Keratinocyte (primary cell): ENCODE measurements around the gene EVL.

Experiments
- EZH2 ChIP-seq: IDR thresholded peaks from one replicate; pipeline ENCODE4 v1.6.1; 2012; ENCODE audit warnings: inconsistent platforms, mild to moderate bottlenecking, low read length, moderate library complexity
- TF ChIP-seq, protein P1 (sequence below), 3 experiments: IDR thresholded peaks in 1 of 3; conservative IDR thresholded peaks in 1 of 3; optimal IDR thresholded peaks in 1 of 3; 2 replicates in 2 of 3; 3 replicates in 1 of 3; pipeline versions ENCODE3 to v1.5.1; 2011; ENCODE audit warnings: low read length in 3 of 3, mild to moderate bottlenecking in 3 of 3, moderate library complexity in 2 of 3, control low read depth in 1 of 3, inconsistent platforms in 1 of 3; ENCODE audit not compliant: insufficient read depth in 2 of 3; ENCODE audit errors: extremely low read depth in 1 of 3

DNA sequence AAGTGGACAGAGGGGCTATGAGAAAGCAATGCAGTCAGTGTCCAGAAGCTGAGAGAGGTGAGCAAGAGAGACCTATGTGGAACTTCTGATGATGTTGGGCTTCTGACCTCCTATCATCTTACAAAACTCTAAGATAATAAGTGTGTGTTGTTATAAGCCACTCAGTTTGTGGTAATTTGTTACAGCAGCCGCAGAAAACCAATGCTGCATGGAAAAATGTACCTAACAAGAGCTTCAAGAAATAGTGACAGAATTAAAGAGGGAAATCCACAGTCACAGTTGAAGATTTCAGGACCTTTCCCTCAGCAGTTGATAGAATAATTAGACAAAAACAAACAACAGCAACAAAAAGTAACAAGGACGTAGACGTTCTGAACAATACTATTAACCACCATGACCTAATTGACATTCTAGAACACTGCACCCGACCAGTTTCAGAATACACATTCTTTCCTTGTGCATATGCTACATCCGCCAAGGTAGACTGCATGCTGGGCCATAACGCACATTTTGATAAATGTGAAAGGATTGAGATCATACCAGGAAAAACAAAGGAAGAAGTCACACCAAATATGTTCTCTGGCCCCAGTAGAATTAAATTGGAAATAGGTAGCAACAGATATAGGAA, 1.8 kb upstream of the EVL start:
- TF ChIP-seq, protein P1, sequence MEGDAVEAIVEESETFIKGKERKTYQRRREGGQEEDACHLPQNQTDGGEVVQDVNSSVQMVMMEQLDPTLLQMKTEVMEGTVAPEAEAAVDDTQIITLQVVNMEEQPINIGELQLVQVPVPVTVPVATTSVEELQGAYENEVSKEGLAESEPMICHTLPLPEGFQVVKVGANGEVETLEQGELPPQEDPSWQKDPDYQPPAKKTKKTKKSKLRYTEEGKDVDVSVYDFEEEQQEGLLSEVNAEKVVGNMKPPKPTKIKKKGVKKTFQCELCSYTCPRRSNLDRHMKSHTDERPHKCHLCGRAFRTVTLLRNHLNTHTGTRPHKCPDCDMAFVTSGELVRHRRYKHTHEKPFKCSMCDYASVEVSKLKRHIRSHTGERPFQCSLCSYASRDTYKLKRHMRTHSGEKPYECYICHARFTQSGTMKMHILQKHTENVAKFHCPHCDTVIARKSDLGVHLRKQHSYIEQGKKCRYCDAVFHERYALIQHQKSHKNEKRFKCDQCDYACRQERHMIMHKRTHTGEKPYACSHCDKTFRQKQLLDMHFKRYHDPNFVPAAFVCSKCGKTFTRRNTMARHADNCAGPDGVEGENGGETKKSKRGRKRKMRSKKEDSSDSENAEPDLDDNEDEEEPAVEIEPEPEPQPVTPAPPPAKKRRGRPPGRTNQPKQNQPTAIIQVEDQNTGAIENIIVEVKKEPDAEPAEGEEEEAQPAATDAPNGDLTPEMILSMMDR (optimal IDR thresholded peaks at IDR 0.05 in 1 of 3, IDR thresholded peaks at IDR 0.05 in 1 of 3, conservative IDR thresholded peaks at IDR 0.05 in 1 of 3; ENCODE audit: extremely low read depth in 1 of 3, insufficient read depth in 2 of 3, low read length in 3 of 3) = no peak
- no peak for TF ChIP-seq EZH2
